ENCODE results near the gene TOX3. TPM values are rescaled to one million over a fixed set of nuclear protein-coding genes. Genes with fewer than 3 reads are reported as not detected.

The TOX3 gene
- total and polyA plus RNA-seq, 2 experiments from 2014 or later: 0.24 to 0.79 TPM

DNA sequence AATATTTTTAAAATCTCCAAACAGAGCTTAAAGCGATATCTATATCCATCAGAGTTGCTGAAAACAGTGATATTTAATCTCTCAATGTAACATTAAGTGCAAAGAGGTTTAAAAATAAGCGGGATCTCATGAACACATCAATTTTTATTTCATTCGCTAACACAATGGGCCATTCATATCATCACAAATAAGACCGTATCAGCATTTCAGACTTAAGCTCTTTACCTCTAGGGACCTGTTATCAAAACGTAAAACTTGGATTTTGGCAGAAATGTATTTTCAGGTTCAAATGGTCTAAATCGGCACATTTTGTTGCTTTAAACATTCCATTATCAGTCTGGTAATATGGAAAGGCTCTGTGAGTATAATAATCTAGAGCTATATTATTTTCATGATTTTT is 77.9 kb downstream of the TOX3 start:
- Histone ChIP-seq H3K36me3 (no peaks in the 10 kb centered on the region), H3K4me1 (ENCODE audit: low read depth) (no peaks in the 10 kb centered on the region), H3K27ac (no peak overlapping the region), H3K9me3 (ENCODE audit: low read depth) (no peaks in the 10 kb centered on the region), H3K27me3 (no peaks in the 10 kb centered on the region), H3K4me3 (no peak overlapping the region)
- no peak for DNase-seq (ENCODE audit: low read depth in 1 of 2, low spot score in 1 of 2)
- TF ChIP-seq, protein P1, sequence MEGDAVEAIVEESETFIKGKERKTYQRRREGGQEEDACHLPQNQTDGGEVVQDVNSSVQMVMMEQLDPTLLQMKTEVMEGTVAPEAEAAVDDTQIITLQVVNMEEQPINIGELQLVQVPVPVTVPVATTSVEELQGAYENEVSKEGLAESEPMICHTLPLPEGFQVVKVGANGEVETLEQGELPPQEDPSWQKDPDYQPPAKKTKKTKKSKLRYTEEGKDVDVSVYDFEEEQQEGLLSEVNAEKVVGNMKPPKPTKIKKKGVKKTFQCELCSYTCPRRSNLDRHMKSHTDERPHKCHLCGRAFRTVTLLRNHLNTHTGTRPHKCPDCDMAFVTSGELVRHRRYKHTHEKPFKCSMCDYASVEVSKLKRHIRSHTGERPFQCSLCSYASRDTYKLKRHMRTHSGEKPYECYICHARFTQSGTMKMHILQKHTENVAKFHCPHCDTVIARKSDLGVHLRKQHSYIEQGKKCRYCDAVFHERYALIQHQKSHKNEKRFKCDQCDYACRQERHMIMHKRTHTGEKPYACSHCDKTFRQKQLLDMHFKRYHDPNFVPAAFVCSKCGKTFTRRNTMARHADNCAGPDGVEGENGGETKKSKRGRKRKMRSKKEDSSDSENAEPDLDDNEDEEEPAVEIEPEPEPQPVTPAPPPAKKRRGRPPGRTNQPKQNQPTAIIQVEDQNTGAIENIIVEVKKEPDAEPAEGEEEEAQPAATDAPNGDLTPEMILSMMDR (IDR thresholded peaks at IDR 0.05; ENCODE audit: low read depth, low read length): no peak

DNA sequence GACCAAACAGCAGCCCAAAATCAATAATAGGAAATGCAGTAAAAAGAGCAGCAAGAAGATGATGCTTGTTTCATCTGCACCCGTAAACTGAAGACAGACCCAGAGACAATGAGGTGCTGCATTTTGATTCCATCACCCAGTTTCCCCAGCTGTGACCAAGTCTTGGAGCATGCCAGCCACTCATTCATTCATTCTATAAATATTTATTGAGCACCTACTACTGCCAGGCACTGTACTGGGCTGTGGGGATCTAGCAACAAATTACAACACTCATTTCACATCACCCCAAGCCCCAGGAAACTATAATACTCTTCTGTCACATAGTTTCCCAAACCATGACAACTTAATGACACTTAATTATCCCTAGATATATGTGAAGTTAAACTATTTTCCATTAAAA is 79.2 kb downstream of the TOX3 start:
- DNase-seq (ENCODE audit: low read depth in 1 of 2, low spot score in 1 of 2): no peak
- H3K27ac ChIP-seq: no peak overlapping the region
- H3K9me3 ChIP-seq (ENCODE audit: low read depth): no peaks in the 10 kb centered on the region
- H3K36me3 ChIP-seq: no peaks in the 10 kb centered on the region
- TF ChIP-seq, protein P1 (IDR thresholded peaks at IDR 0.05; ENCODE audit: low read depth, low read length): no peak
- no peaks in the 10 kb centered on the region for H3K4me1 ChIP-seq (ENCODE audit: low read depth)
- H3K27me3 ChIP-seq: no peaks in the 10 kb centered on the region
- no peak overlapping the region for H3K4me3 ChIP-seq

- no peak overlapping the region for H3K27ac ChIP-seq
- DNase-seq (ENCODE audit: low read depth in 1 of 2, low spot score in 1 of 2): no peak
- H3K27me3 ChIP-seq: no peaks in the 10 kb centered on the region
- no peaks in the 10 kb centered on the region for H3K36me3 ChIP-seq
- H3K9me3 ChIP-seq (ENCODE audit: low read depth): no peaks in the 10 kb centered on the region
- H3K4me3 ChIP-seq: no peak overlapping the region
- TF ChIP-seq, protein P1 (IDR thresholded peaks at IDR 0.05; ENCODE audit: low read depth, low read length): no peak
- no peaks in the 10 kb centered on the region for H3K4me1 ChIP-seq (ENCODE audit: low read depth)
Measured at GRCh38 chr16:52466994-52467393, 79.9 kb downstream of the TOX3 start.

- Histone ChIP-seq H3K4me1 (ENCODE audit: low read depth) (no peaks in the 10 kb centered on the region), H3K4me3 (no peak overlapping the region), H3K27me3 (no peaks in the 10 kb centered on the region), H3K36me3 (no peaks in the 10 kb centered on the region), H3K9me3 (ENCODE audit: low read depth) (no peaks in the 10 kb centered on the region), H3K27ac (no peak overlapping the region)
- DNase-seq (ENCODE audit: low read depth in 1 of 2, low spot score in 1 of 2): no peak
- TF ChIP-seq, protein P1 (IDR thresholded peaks at IDR 0.05; ENCODE audit: low read depth, low read length): no peak
Measured at GRCh38 chr16:52465711-52466267, 81.2 kb downstream of the TOX3 start.

DNA sequence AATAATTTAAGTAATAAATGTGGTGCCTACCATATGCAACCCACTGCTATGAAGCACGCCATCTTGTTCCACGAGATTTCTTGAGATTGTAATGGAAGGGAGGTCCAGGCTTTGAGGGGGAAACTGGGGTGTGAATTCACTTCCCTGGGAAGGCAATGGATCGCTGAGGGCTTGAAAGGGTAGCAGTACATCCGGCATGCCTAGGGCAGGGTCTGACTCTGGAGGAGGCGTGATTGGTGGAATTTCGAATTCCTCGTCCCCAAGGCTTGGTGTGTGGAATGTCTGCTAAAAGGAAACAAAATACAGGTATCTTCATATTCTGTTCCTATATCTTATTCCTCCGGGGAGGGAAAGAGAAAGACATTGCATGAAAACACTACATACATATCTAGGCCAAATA is 83.0 kb downstream of the TOX3 start:
- TF ChIP-seq, protein P1 (IDR thresholded peaks at IDR 0.05; ENCODE audit: low read depth, low read length): no peak
- Histone ChIP-seq H3K4me3 (no peak overlapping the region), H3K27me3 (no peaks in the 10 kb centered on the region), H3K9me3 (ENCODE audit: low read depth) (no peaks in the 10 kb centered on the region), H3K27ac (no peak overlapping the region), H3K4me1 (ENCODE audit: low read depth) (no peaks in the 10 kb centered on the region), H3K36me3 (no peaks in the 10 kb centered on the region)
- no peak for DNase-seq (ENCODE audit: low read depth in 1 of 2, low spot score in 1 of 2)

DNA sequence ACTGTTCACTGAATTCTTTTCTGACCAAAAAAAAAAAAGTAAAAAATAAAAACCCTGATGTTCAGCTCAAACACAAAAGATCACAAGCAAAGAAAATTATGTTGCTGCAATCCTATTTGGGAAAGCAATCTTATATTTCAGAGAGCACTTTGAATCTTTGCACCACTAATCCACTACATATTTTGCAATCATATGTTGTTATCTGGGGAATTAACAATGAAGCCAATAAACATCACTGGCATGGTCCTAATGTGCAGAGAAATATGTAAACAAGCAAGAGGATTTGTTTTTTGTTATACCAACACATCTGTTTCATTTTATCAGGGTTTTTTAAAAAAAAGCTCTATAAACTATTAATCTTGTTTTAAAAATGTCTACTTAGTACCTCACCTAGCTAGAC is 84.1 kb downstream of the TOX3 start:
- Histone ChIP-seq H3K4me3 (no peak overlapping the region), H3K27me3 (no peaks in the 10 kb centered on the region), H3K4me1 (ENCODE audit: low read depth) (no peaks in the 10 kb centered on the region), H3K36me3 (no peaks in the 10 kb centered on the region), H3K27ac (no peak overlapping the region), H3K9me3 (ENCODE audit: low read depth) (no peaks in the 10 kb centered on the region)
- TF ChIP-seq, protein P1 (IDR thresholded peaks at IDR 0.05; ENCODE audit: low read depth, low read length): no peak
- no peak for DNase-seq (ENCODE audit: low read depth in 1 of 2, low spot score in 1 of 2)

Measured in cardiac muscle cell (in vitro differentiated cells and primary cell).